Hepatocyte (in vitro differentiated cells): ENCODE data around the gene MYZAP. TPM values are rescaled to one million over a fixed set of nuclear protein-coding genes. Genes with fewer than 3 reads are reported as not detected.

Experiments
- DNase-seq: peaks from one replicate; pipeline ENCODE4 v3.0.0-alpha.2; 2016; ENCODE audit warnings: low spot score
- H2AFZ ChIP-seq: fragments of 200-600 bp; sonication (generic); 2 replicates; pipeline ENCODE4 v1.6.0; 2016; ENCODE audit warnings: antibody characterized with exemption, mild to moderate bottlenecking
- H3K27ac ChIP-seq: fragments of 200-600 bp; sonication (generic); 2 replicates; pipeline ENCODE4 v1.5.1; 2016; ENCODE audit warnings: mild to moderate bottlenecking
- H3K27me3 ChIP-seq: fragments of 200-600 bp; sonication (generic); 2 replicates; pipeline ENCODE4 v1.6.1; 2016
- H3K36me3 ChIP-seq: fragments of 200-600 bp; sonication (generic); replicated peaks from 2 replicates; pipeline ENCODE4 v1.5.1; 2016; ENCODE audit warnings: low read depth; ENCODE audit not compliant: insufficient read depth
- H3K4me1 ChIP-seq: fragments of 200-600 bp; sonication (generic); 2 replicates; pipeline ENCODE4 v1.5.1; 2016; ENCODE audit warnings: mild to moderate bottlenecking, moderate library complexity; ENCODE audit not compliant: insufficient read depth
- H3K4me2 ChIP-seq: fragments of 200-600 bp; sonication (generic); 2 replicates; pipeline ENCODE4 v1.6.0; 2016
- H3K4me3 ChIP-seq: fragments of 200-600 bp; sonication (generic); 2 replicates; pipeline ENCODE4 v1.5.1; 2016; ENCODE audit warnings: mild to moderate bottlenecking
- H3K79me2 ChIP-seq: fragments of 200-600 bp; sonication (generic); 2 replicates; pipeline ENCODE4 v1.6.0; 2017; ENCODE audit warnings: mild to moderate bottlenecking
- H3K9me2 ChIP-seq: fragments of 200-600 bp; sonication (generic); replicated peaks from 2 replicates; pipeline ENCODE4 v1.6.0; 2017; ENCODE audit warnings: mild to moderate bottlenecking; ENCODE audit not compliant: insufficient read depth
- H3K9me3 ChIP-seq: fragments of 200-600 bp; sonication (generic); 2 replicates; pipeline ENCODE4 v1.5.1; 2016; ENCODE audit warnings: low read depth, mild to moderate bottlenecking
- H4K20me1 ChIP-seq: fragments of 200-600 bp; sonication (generic); 2 replicates; pipeline ENCODE4 v1.6.0; 2016; ENCODE audit warnings: mild to moderate bottlenecking; ENCODE audit not compliant: insufficient read depth, poor library complexity, severe bottlenecking
- CTCF ChIP-seq: fragments of 200-600 bp; sonication (generic); IDR thresholded peaks from 2 replicates; pipeline ENCODE4 v1.5.1; 2016; ENCODE audit warnings: antibody characterized with exemption, mild to moderate bottlenecking; ENCODE audit not compliant: poor library complexity
- EZH2 ChIP-seq: fragments of 200-600 bp; sonication (generic); IDR thresholded peaks from 2 replicates; pipeline ENCODE4 v1.6.1; 2016; ENCODE audit warnings: antibody characterized with exemption, mild to moderate bottlenecking, borderline replicate concordance
- EZH2phosphoT487 ChIP-seq: fragments of 200-600 bp; sonication (generic); IDR thresholded peaks from one replicate; pipeline ENCODE4 v1.6.1; 2018; ENCODE audit warnings: antibody characterized with exemption, mild to moderate bottlenecking, low read depth, moderate library complexity; ENCODE audit not compliant: unreplicated experiment, severe bottlenecking
- WGBS: methylation state at CpG from one replicate; pipeline ENCODE4 v1.1.6; 2016; ENCODE audit warnings: low lambda C conversion rate; ENCODE audit errors: missing lambda C conversion rate; 5-methylcytosine and 5-hydroxymethylcytosine counted together
- polyA plus RNA-seq: library from polyadenylated mRNA; unstranded; fragments of >200 nt; fragmentation: Nextera tagmentation; extraction: Ambion mirVana; gene quantifications from 2 replicates; pipeline ENCODE4 v1.2.1, GENCODE V29; 2016
- total RNA-seq: library from RNA; depleted of rRNA; stranded (reverse); fragments of >200 nt; gene quantifications from 2 replicates; pipeline ENCODE4 v1.2.3, GENCODE V29; 2014

The MYZAP gene
- total and polyA plus RNA-seq, 2 experiments from 2014 or later = 12.0 to 15.5 TPM

DNA sequence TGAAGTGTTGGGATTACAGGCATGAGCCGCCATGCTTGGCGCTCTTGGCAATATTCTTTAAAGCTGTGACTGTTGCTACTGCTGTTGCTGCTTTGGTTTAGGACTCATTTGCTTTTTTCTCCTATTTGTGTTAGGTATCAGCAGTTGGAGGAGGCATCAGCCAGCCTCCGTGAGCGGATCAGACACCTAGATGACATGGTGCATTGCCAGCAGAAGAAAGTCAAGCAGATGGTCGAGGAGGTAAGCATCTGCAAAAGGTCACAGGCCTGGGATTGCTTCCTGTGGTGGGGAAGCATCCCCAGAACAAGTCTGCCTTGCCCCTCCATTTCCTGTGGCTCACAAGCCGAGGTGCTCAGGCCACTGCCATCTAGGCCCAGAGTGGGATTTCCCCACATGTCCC lies 47.6 kb downstream of the MYZAP start:
- 94% methylated on average over 6 of the region's 6 CpGs for WGBS
- no peaks in the 10 kb centered on the region for H4K20me1 ChIP-seq
- H3K79me2 ChIP-seq = no peaks in the 10 kb centered on the region
- H3K36me3 ChIP-seq = no peaks in the 10 kb centered on the region
- H3K27me3 ChIP-seq = no peaks in the 10 kb centered on the region
- no peak overlapping the region for H3K27ac ChIP-seq
- H3K9me3 ChIP-seq = no peaks in the 10 kb centered on the region
- no peak overlapping the region for H3K4me2 ChIP-seq
- H3K9me2 ChIP-seq = no peaks in the 10 kb centered on the region
- no peak for TF ChIP-seq CTCF
- TF ChIP-seq EZH2phosphoT487 = no peak
- TF ChIP-seq EZH2 = no peak
- no peak overlapping the region for H3K4me3 ChIP-seq
- peaks cover 10% of the 10 kb centered on the region for H3K4me1 ChIP-seq
- no peak overlapping the region for H2AFZ ChIP-seq
- DNase-seq = no peak

DNA sequence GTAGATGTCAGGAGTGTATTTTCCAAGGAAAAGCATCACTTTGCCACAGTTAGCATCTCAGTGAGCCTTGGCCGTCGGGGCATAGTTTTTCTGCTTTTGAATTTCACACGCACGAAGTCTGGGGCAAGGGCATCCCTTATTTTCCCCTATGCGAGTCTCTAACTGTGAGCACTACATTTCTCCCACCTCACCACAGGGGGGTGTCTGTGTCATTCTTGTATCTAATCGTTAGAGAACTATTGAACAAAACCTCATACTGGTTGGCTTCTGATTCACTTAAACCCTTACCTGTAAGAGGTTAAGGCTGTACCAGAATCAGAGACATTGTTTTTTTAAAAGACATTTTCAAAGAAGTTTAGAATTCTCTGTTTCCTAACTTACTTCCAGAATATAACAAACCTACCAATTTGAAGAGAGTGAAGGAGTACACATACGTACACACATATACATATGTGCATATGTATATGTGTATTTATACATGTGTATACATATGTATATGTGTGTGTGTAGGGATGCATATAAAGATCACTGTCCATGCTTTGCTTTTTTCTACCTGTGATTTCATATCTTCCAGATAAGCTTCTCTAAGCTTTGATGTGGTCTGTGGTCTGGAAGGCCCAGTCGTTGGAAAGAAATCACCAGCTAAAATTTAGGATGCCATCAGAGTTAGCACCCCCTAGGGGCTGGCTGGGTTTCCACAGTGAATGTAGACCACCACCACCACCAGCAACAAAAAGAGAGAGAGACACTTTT lies 49.4 kb downstream of the MYZAP start:
- no peak overlapping the region for H3K27ac ChIP-seq
- H3K36me3 ChIP-seq = no peaks in the 10 kb centered on the region
- H4K20me1 ChIP-seq = no peaks in the 10 kb centered on the region
- H3K79me2 ChIP-seq = no peaks in the 10 kb centered on the region
- TF ChIP-seq EZH2phosphoT487 (no peak), CTCF (peak; percentile 47)
- H2AFZ ChIP-seq = no peak overlapping the region
- no peaks in the 10 kb centered on the region for H3K27me3 ChIP-seq
- H3K4me3 ChIP-seq = no peak overlapping the region
- no peaks in the 10 kb centered on the region for H3K9me3 ChIP-seq
- peak; percentile 52 for DNase-seq
- peaks cover 4% of the 10 kb centered on the region for H3K4me1 ChIP-seq
- WGBS = 67% methylated on average over 8 of the region's 8 CpGs
- no peaks in the 10 kb centered on the region for H3K9me2 ChIP-seq
- no peak overlapping the region for H3K4me2 ChIP-seq

GRCh38 chr15:57643826-57644225 lies 52.1 kb downstream of the MYZAP start:
- WGBS = 100% methylated on average over 4 of the region's 4 CpGs

More at GRCh38 chr15:57643826-57644225, 52.1 kb downstream of the MYZAP start:
- H3K4me2 ChIP-seq = no peak overlapping the region
- H3K9me3 ChIP-seq = no peaks in the 10 kb centered on the region
- peaks cover 7% of the 10 kb centered on the region for H3K4me1 ChIP-seq
- TF ChIP-seq EZH2phosphoT487 = no peak
- TF ChIP-seq EZH2 = no peak
- no peak for TF ChIP-seq CTCF
- H2AFZ ChIP-seq = no peak overlapping the region
- DNase-seq = no peak
- no peaks in the 10 kb centered on the region for H3K36me3 ChIP-seq
- H3K79me2 ChIP-seq = no peaks in the 10 kb centered on the region
- no peak overlapping the region for H3K27ac ChIP-seq
- no peaks in the 10 kb centered on the region for H3K9me2 ChIP-seq
- H3K4me3 ChIP-seq = no peak overlapping the region
- no peaks in the 10 kb centered on the region for H4K20me1 ChIP-seq
- no peaks in the 10 kb centered on the region for H3K27me3 ChIP-seq
